GM23248 (cell line): ENCODE measurements around the gene TDRD6. TPM values are rescaled to one million over a fixed set of nuclear protein-coding genes. Genes with fewer than 3 reads are reported as not detected.

Experiments used
- DNase-seq: peaks from one replicate; pipeline ENCODE4 v3.0.0-alpha.2; 2015
- H2AFZ ChIP-seq: fragments of 200-600 bp; sonication (generic); 2 replicates; pipeline ENCODE4 v1.6.1; 2016; ENCODE audit warnings: antibody characterized with exemption
- H3F3A ChIP-seq: fragments of 200-600 bp; sonication (generic); 2 replicates; pipeline ENCODE4 v1.6.1; 2016; ENCODE audit warnings: mild to moderate bottlenecking, antibody characterized with exemption, mixed run types; ENCODE audit not compliant: insufficient read depth
- H3K27ac ChIP-seq: fragments of 200-600 bp; sonication (generic); 2 replicates; pipeline ENCODE4 v1.5.1; 2016; ENCODE audit warnings: mild to moderate bottlenecking
- H3K27me3 ChIP-seq: fragments of 200-600 bp; sonication (generic); replicated peaks from 2 replicates; pipeline ENCODE4 v1.6.1; 2016; ENCODE audit warnings: mild to moderate bottlenecking; ENCODE audit not compliant: insufficient read depth
- H3K36me3 ChIP-seq: fragments of 200-600 bp; sonication (generic); 2 replicates; pipeline ENCODE4 v1.6.1; 2016; ENCODE audit warnings: low read depth, mild to moderate bottlenecking
- H3K4me1 ChIP-seq: fragments of 200-600 bp; sonication (generic); 2 replicates; pipeline ENCODE4 v1.6.1; 2016; ENCODE audit warnings: mild to moderate bottlenecking; ENCODE audit not compliant: insufficient read depth
- H3K4me2 ChIP-seq: fragments of 200-600 bp; sonication (generic); one replicate; pipeline ENCODE4 v1.6.1; 2016; ENCODE audit warnings: mild to moderate bottlenecking; ENCODE audit not compliant: unreplicated experiment
- H3K4me3 ChIP-seq: fragments of 200-600 bp; sonication (generic); 2 replicates; pipeline ENCODE4 v1.5.1; 2016; ENCODE audit warnings: mild to moderate bottlenecking
- H3K79me2 ChIP-seq: fragments of 200-600 bp; sonication (generic); 2 replicates; pipeline ENCODE4 v1.6.1; 2016; ENCODE audit warnings: mild to moderate bottlenecking; ENCODE audit not compliant: insufficient read depth
- H3K9ac ChIP-seq: fragments of 200-600 bp; sonication (generic); 2 replicates; pipeline ENCODE4 v1.6.1; 2016; ENCODE audit warnings: mild to moderate bottlenecking
- H3K9me2 ChIP-seq: fragments of 200-600 bp; sonication (generic); 2 replicates; pipeline ENCODE4 v1.6.1; 2016; ENCODE audit warnings: mixed run types, mild to moderate bottlenecking, moderate library complexity; ENCODE audit not compliant: insufficient read depth
- H3K9me3 ChIP-seq: fragments of 200-600 bp; sonication (generic); one replicate; pipeline ENCODE4 v1.6.1; 2017; ENCODE audit warnings: low read depth
- H4K20me1 ChIP-seq: fragments of 200-600 bp; sonication (generic); 2 replicates; pipeline ENCODE4 v1.6.0; 2016; ENCODE audit not compliant: insufficient read depth
- EZH2 ChIP-seq: fragments of 200-600 bp; sonication (generic); IDR thresholded peaks from 2 replicates; pipeline ENCODE4 v1.6.1; 2018; ENCODE audit warnings: antibody characterized with exemption, mild to moderate bottlenecking; ENCODE audit not compliant: insufficient read depth, poor library complexity, severe bottlenecking
- EZH2phosphoT487 ChIP-seq: fragments of 200-600 bp; sonication (generic); IDR thresholded peaks from 2 replicates; pipeline ENCODE4 v1.6.1; 2018; ENCODE audit warnings: antibody characterized with exemption, moderate library complexity, mild to moderate bottlenecking, low read depth; ENCODE audit not compliant: insufficient read depth
- WGBS, 2 experiments: methylation state at CpG; one replicate each; pipeline ENCODE4 v1.1.6; 2015 to 2017; ENCODE audit warnings: low lambda C conversion rate in 2 of 2, low coverage in 1 of 2; ENCODE audit errors: missing lambda C conversion rate in 2 of 2; 5-methylcytosine and 5-hydroxymethylcytosine counted together
- in situ Hi-C: fragments of 300-500 bp; cut with MboI; formaldehyde crosslinking; loops from 2 replicates; pipeline ENCODE4 v1.15.0; 2020
- polyA plus RNA-seq: library from polyadenylated mRNA; unstranded; fragments of >200 nt; fragmentation: Nextera tagmentation; extraction: Ambion mirVana; gene quantifications from 2 replicates; pipeline ENCODE4 v1.2.1, GENCODE V29; 2016
- total RNA-seq: library from RNA; depleted of rRNA; stranded (reverse); fragments of >200 nt; shearing (Covaris generic); gene quantifications from 2 replicates; pipeline ENCODE4 v1.2.3, GENCODE V29; 2014

Gene TDRD6
- total and polyA plus RNA-seq, 2 experiments from 2014 or later: not detected

- no peaks in the 10 kb centered on the region for H3K9me2 ChIP-seq
- in situ Hi-C loops: no loop called here
- no peaks in the 10 kb centered on the region for H3K36me3 ChIP-seq
- H3K27me3 ChIP-seq: no peaks in the 10 kb centered on the region
- H3K27ac ChIP-seq: no peak overlapping the region
- no peak overlapping the region for H3K4me3 ChIP-seq
- no peak overlapping the region for H2AFZ ChIP-seq
- H3F3A ChIP-seq: no peaks in the 10 kb centered on the region
- H3K4me1 ChIP-seq: no peaks in the 10 kb centered on the region
- TF ChIP-seq EZH2 (no peak), EZH2phosphoT487 (no peak)
- H3K4me2 ChIP-seq: no peak overlapping the region
- no peaks in the 10 kb centered on the region for H4K20me1 ChIP-seq
- no peaks in the 10 kb centered on the region for H3K79me2 ChIP-seq
- 12 to 27% methylated on average over 1 of the region's 1 CpG for WGBS, 2 experiments
- no peaks in the 10 kb centered on the region for H3K9me3 ChIP-seq
- no peak for DNase-seq
- H3K9ac ChIP-seq: no peak overlapping the region
Measured at GRCh38 chr6:46690911-46691451, 3.3 kb downstream of the TDRD6 start.

GRCh38 chr6:46699970-46700369 lies 12.3 kb downstream of the TDRD6 start:
- Histone ChIP-seq H3K79me2 (no peaks in the 10 kb centered on the region), H3K27ac (no peak overlapping the region), H3F3A (no peaks in the 10 kb centered on the region), H3K4me1 (no peaks in the 10 kb centered on the region), H3K36me3 (no peaks in the 10 kb centered on the region), H3K9ac (no peak overlapping the region), H3K4me2 (no peak overlapping the region), H3K9me3 (no peaks in the 10 kb centered on the region), H2AFZ (no peak overlapping the region), H3K4me3 (no peak overlapping the region), H3K27me3 (peaks cover 4% of the 10 kb centered on the region; the same call in 1 of the 2 replicates), H3K9me2 (no peaks in the 10 kb centered on the region), H4K20me1 (no peaks in the 10 kb centered on the region)
- no peak for DNase-seq
- in situ Hi-C loops: no loop called here
- WGBS, 2 experiments: 13 to 35% methylated on average over 1 of the region's 1 CpG
- no peak for TF ChIP-seq EZH2

GRCh38 chr6:46704562-46704961 lies 16.9 kb downstream of the TDRD6 start:
- in situ Hi-C loops: no loop called here
- TF ChIP-seq EZH2: no peak
- TF ChIP-seq EZH2phosphoT487: no peak

GRCh38 chr6:46706464-46706863 lies 18.8 kb downstream of the TDRD6 start:
- H3K9me3 ChIP-seq: no peaks in the 10 kb centered on the region
- H3K36me3 ChIP-seq: no peaks in the 10 kb centered on the region
- no peaks in the 10 kb centered on the region for H4K20me1 ChIP-seq
- TF ChIP-seq EZH2: no peak
- no peak for TF ChIP-seq EZH2phosphoT487
- H3K4me3 ChIP-seq: no peak overlapping the region
- H2AFZ ChIP-seq: no peak overlapping the region
- H3K27me3 ChIP-seq: peaks cover 4% of the 10 kb centered on the region; the same call in 1 of the 2 replicates
- no peak overlapping the region for H3K27ac ChIP-seq
- no peaks in the 10 kb centered on the region for H3K4me1 ChIP-seq
- H3F3A ChIP-seq: no peaks in the 10 kb centered on the region
- 49 to 54% methylated on average over 2 of the region's 2 CpGs for WGBS, 2 experiments
- H3K9me2 ChIP-seq: no peaks in the 10 kb centered on the region
- in situ Hi-C loops: no loop called here
- no peak for DNase-seq
- no peak overlapping the region for H3K9ac ChIP-seq
- H3K79me2 ChIP-seq: no peaks in the 10 kb centered on the region
- H3K4me2 ChIP-seq: no peak overlapping the region

More at GRCh38 chr6:46704562-46704961, 16.9 kb downstream of the TDRD6 start:
- H3K4me1 ChIP-seq: no peaks in the 10 kb centered on the region
- H3K36me3 ChIP-seq: no peaks in the 10 kb centered on the region
- no peaks in the 10 kb centered on the region for H4K20me1 ChIP-seq
- no peak overlapping the region for H3K4me3 ChIP-seq
- no peak overlapping the region for H2AFZ ChIP-seq
- no peaks in the 10 kb centered on the region for H3K9me3 ChIP-seq
- no peak overlapping the region for H3K9ac ChIP-seq
- H3K27me3 ChIP-seq: peaks cover 4% of the 10 kb centered on the region; the same call in 1 of the 2 replicates
- H3K4me2 ChIP-seq: no peak overlapping the region
- no peaks in the 10 kb centered on the region for H3K79me2 ChIP-seq
- H3K27ac ChIP-seq: no peak overlapping the region
- no peaks in the 10 kb centered on the region for H3K9me2 ChIP-seq
- peak; percentile 32 for DNase-seq
- H3F3A ChIP-seq: no peaks in the 10 kb centered on the region
- WGBS, 2 experiments: 5 to 6% methylated on average over 3 of the region's 3 CpGs

GRCh38 chr6:46711491-46711890 lies 23.8 kb downstream of the TDRD6 start:
- H3K4me2 ChIP-seq: no peak overlapping the region
- in situ Hi-C loops: no loop called here
- H3K27ac ChIP-seq: no peak overlapping the region
- no peaks in the 10 kb centered on the region for H3F3A ChIP-seq
- no peak overlapping the region for H3K4me3 ChIP-seq
- H3K4me1 ChIP-seq: no peaks in the 10 kb centered on the region
- no peaks in the 10 kb centered on the region for H3K36me3 ChIP-seq
- 54 to 68% methylated on average over 1 of the region's 1 CpG for WGBS, 2 experiments
- H3K9ac ChIP-seq: no peak overlapping the region
- no peaks in the 10 kb centered on the region for H3K9me3 ChIP-seq
- H3K9me2 ChIP-seq: no peaks in the 10 kb centered on the region
- no peaks in the 10 kb centered on the region for H4K20me1 ChIP-seq
- no peak for DNase-seq
- TF ChIP-seq EZH2phosphoT487: no peak
- TF ChIP-seq EZH2: no peak
- no peaks in the 10 kb centered on the region for H3K27me3 ChIP-seq
- H3K79me2 ChIP-seq: no peaks in the 10 kb centered on the region
- H2AFZ ChIP-seq: no peak overlapping the region
